ENCODE results near the gene CYP2U1.

- TF ChIP-seq CTCF (conservative IDR thresholded peaks at IDR 0.05; ENCODE audit: low read depth, low read length) (no peak), EZH2 (IDR thresholded peaks at IDR 0.05; ENCODE audit: borderline replicate concordance, low read depth, low read length, poor library complexity, severe bottlenecking) (no peak)
These were observed 43.1 kb upstream of the CYP2U1 start for GRCh38 chr4:107888237-107888636.

Measured in A673 (cell line).